Stimulated activated effector memory CD8-positive, alpha-beta T cell treated with anti-CD3 and anti-CD28 coated beads, Interleukin-12 subunit alpha, Interleukin-12 subunit beta, amount 100 ng/mL, for 72 hours (primary cell): Measurements from ENCODE around the gene UQCRH.
A peak's percentile ranks its signal among the peaks of the same experiment; 100 is the strongest.
"Not testable (repeated sequence)": the region's sequence is repeated elsewhere in the genome, so short reads cannot be mapped to it uniquely, and the experiment has no call there.

Experiments used
- ATAC-seq: fragments of 150-1000 bp; cut with Tn5 transposase; 2 replicates; pipeline ENCODE4 v1.10.0; 2021
- DNase-seq, 2 donors: peaks; one replicate each; pipeline ENCODE4 v3.0.0; 2021 to 2022; ENCODE audit warnings: low spot score in 2 of 2
- H3K27ac Mint-ChIP-seq: one replicate; pipeline ENCODE4 v1.8.0; 2022; ENCODE audit warnings: mild to moderate bottlenecking, mixed read lengths
- H3K36me3 Mint-ChIP-seq: one replicate; pipeline ENCODE4 v1.8.0; 2022; ENCODE audit warnings: mild to moderate bottlenecking, mixed read lengths
- H3K4me1 Mint-ChIP-seq: one replicate; pipeline ENCODE4 v1.8.0; 2022; ENCODE audit warnings: mixed read lengths
- H3K4me3 Mint-ChIP-seq: one replicate; pipeline ENCODE4 v1.8.0; 2022; ENCODE audit warnings: mild to moderate bottlenecking, mixed read lengths
- H3K9me3 Mint-ChIP-seq: one replicate; pipeline ENCODE4 v1.8.0; 2022; ENCODE audit warnings: mixed read lengths

UQCRH gene

GRCh38 chr1:46315669-46316403, 12.3 kb downstream of the UQCRH start:
- H3K36me3 Mint-ChIP-seq, result peaks cover 77% of the 10 kb centered on the region
- H3K4me1 Mint-ChIP-seq, result no peaks in the 10 kb centered on the region
- no peak overlapping the region for H3K4me3 Mint-ChIP-seq
- DNase-seq (no peak), ATAC-seq (no peak)
- H3K27ac Mint-ChIP-seq, result no peak overlapping the region
- H3K9me3 Mint-ChIP-seq, result no peaks in the 10 kb centered on the region

DNA sequence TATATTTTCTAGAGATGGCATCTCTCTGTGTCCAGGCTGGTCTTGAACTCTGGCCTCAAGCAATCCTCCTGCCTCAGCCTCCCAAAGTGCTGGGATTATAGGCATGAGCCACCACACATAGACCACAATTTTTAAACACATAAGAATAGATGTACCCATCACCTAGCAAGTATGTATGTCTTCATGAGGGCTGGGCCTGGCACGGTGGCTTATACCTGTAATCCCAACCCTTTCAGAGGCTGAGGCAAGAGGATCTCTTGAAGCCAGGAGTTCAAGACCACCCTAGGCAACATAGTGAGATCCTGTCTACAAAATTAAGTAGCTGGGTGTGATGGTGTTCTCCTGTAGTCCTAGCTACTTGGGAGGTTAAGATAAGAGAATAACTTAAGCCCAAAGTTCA, 13.8 kb downstream of the UQCRH start:
- ATAC-seq (no peak), DNase-seq (no peak)
- H3K4me3 Mint-ChIP-seq, result no peak overlapping the region
- H3K4me1 Mint-ChIP-seq, result no peaks in the 10 kb centered on the region
- peak overlapping the region; percentile 6 for H3K27ac Mint-ChIP-seq
- H3K9me3 Mint-ChIP-seq, result no peaks in the 10 kb centered on the region
- H3K36me3 Mint-ChIP-seq, result peaks cover 66% of the 10 kb centered on the region

GRCh38 chr1:46319301-46319700, 15.8 kb downstream of the UQCRH start:
- H3K9me3 Mint-ChIP-seq, H3K4me3 Mint-ChIP-seq, H3K4me1 Mint-ChIP-seq, H3K27ac Mint-ChIP-seq, ATAC-seq, DNase-seq: not testable (repeated sequence)
- peaks cover 46% of the 10 kb centered on the region for H3K36me3 Mint-ChIP-seq

GRCh38 chr1:46319960-46320914, 16.7 kb downstream of the UQCRH start:
- Mint-ChIP-seq H3K36me3 (peaks cover 37% of the 10 kb centered on the region), H3K27ac (peak overlapping the region; percentile 18)
- not testable (repeated sequence) for H3K4me3 Mint-ChIP-seq, ATAC-seq, DNase-seq, H3K9me3 Mint-ChIP-seq, H3K4me1 Mint-ChIP-seq

DNA sequence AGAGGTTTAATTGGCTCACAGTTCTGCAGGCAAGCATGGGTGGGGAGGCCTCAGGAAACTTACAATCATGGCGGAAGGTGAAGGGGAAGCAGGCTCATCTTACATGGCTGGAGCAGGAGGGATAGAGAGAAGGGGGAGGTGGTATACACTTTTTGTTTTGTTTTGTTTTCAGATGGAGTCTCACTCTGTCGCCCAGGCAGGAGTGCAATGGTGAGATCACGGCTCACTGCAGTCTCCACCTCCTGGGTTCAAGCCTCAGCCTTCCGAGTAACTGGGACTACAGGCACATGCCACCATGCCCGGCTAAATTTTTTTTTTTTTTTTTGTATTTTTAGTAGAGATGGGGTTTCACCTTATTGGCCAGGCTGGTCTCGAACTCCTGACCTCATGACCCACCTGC, 18.7 kb downstream of the UQCRH start:
- H3K27ac Mint-ChIP-seq, H3K4me3 Mint-ChIP-seq, ATAC-seq, DNase-seq, H3K9me3 Mint-ChIP-seq, H3K4me1 Mint-ChIP-seq: not testable (repeated sequence)
- peaks cover 17% of the 10 kb centered on the region for H3K36me3 Mint-ChIP-seq

DNA sequence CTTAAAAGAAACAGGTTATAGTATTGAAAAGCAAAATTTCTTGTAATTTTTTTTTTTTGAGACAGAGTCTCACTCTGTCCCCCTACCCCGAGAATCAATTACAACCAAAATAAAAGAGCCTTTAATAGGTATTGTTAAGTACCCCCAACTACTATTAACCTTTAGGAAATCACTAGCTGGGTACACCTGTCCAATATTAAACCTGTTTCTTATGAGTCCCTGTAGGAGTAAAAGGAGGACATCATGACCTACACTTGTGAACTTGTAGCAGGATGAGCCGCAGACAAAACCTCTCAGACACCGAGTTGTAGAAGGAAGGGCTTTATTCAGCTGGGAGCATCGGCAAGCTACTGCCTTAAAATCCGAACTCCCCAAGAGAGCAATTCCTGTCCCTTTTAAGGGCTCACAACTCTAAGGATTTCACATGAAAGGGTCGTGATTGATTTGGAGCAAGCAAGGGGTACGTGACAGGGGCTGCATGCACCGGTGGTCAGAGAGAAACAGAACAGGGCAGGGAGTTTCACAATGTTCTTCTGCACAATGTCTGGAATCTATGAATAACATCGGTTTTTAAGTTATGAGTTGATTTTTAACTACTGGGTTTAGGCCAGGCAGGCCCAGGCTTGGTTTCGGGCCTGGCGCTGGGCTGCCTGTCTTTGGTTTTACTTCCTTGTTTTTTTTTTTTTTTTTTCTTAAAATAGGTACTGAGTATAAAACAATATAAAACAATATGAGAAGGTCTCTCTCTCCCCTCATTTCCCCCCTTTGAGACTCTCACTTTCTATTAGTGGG, 22.0 kb downstream of the UQCRH start:
- not testable (repeated sequence) for ATAC-seq, H3K4me3 Mint-ChIP-seq, H3K9me3 Mint-ChIP-seq, DNase-seq, H3K36me3 Mint-ChIP-seq, H3K27ac Mint-ChIP-seq, H3K4me1 Mint-ChIP-seq

- not testable (repeated sequence) for ATAC-seq, H3K36me3 Mint-ChIP-seq, H3K27ac Mint-ChIP-seq, DNase-seq, H3K4me1 Mint-ChIP-seq, H3K4me3 Mint-ChIP-seq, H3K9me3 Mint-ChIP-seq
Observed at GRCh38 chr1:46328182-46328581, 24.7 kb downstream of the UQCRH start.

DNA sequence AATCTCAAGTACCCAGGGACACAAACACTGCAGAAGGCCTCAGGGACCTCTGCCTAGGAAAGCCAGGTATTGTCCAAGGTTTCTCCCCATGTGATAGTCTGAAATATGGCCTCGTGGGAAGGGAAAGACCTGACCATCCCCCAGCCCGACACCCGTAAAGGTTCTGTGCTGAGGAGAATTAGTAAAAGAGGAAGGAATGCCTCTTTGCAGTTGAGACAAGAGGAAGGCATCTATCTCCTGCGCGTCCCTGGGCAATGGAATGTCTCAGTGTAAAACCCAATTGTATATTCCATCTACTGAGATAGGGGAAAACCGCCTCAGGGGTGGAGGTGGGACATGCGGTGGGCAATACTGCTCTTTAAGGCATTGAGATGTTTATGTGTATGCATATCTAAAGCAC, 26.3 kb downstream of the UQCRH start:
- ATAC-seq, H3K9me3 Mint-ChIP-seq, H3K4me1 Mint-ChIP-seq, H3K36me3 Mint-ChIP-seq, DNase-seq, H3K4me3 Mint-ChIP-seq, H3K27ac Mint-ChIP-seq: not testable (repeated sequence)

GRCh38 chr1:46330381-46330780, 26.9 kb downstream of the UQCRH start:
- not testable (repeated sequence) for H3K27ac Mint-ChIP-seq, ATAC-seq, H3K9me3 Mint-ChIP-seq, DNase-seq, H3K4me1 Mint-ChIP-seq, H3K4me3 Mint-ChIP-seq, H3K36me3 Mint-ChIP-seq

GRCh38 chr1:46331786-46332540, 28.5 kb downstream of the UQCRH start:
- not testable (repeated sequence) for H3K4me1 Mint-ChIP-seq, DNase-seq, H3K36me3 Mint-ChIP-seq, ATAC-seq, H3K9me3 Mint-ChIP-seq
- peak overlapping the region; percentile 24 for H3K27ac Mint-ChIP-seq
- peak overlapping the region; percentile 11 for H3K4me3 Mint-ChIP-seq

DNA sequence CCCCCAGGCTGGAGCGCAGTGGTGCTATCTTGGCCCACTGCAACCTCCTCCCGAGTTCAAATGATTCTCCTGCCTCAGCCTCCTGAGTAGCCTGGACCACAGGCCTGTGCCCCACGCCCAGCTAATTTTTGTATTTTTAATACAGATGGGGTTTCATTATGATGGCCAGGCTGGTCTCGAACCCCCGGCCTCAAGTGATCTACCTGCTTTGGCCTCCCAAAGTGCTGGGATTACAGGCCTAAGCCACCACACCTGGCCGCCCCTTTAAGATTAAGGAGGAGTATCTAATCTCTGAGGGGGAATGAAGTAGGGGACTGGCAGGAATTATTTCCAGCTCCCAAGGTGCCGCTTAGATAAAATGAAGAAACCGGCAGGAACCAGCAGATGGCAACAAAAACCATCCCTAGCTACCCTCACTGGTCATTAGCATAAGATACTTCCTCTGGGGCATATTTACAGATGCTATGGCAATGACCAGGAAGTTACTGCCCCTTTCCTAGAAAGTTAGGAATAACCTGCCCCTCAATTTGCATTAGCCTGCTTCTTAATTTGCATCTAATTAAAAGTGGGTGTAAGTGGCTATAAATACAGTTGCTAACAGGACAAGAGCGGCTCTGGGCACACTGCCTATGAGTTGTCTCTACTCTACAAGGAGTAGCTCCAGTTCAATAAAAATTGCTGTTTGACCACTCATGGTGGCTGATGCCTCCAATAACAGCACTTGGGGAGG, 30.0 kb downstream of the UQCRH start:
- no peak for DNase-seq
- H3K36me3 Mint-ChIP-seq, result no peaks in the 10 kb centered on the region
- no peaks in the 10 kb centered on the region for H3K4me1 Mint-ChIP-seq
- H3K9me3 Mint-ChIP-seq, result no peaks in the 10 kb centered on the region
- no peak for ATAC-seq
- no peak overlapping the region for H3K4me3 Mint-ChIP-seq
- no peak overlapping the region for H3K27ac Mint-ChIP-seq

DNA sequence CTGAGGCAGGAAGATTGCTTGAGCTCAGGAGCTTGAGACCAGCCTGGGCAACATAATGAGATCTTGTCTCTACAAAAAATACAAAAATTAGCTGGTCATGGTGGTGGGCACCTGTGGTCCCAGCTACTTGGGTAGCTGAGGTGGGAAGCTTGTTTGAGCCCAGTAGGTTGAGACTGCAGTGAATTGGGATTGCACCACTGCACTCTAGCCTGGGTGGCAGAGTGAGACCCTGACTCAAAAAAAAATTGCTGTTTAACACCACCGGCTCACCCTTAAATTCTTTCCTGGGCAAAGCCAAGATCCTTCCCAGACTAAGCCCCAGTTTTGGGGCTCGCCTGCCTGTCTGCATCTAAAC, 30.5 kb downstream of the UQCRH start:
- Mint-ChIP-seq H3K4me1 (no peaks in the 10 kb centered on the region), H3K27ac (no peak overlapping the region), H3K36me3 (no peaks in the 10 kb centered on the region), H3K4me3 (no peak overlapping the region), H3K9me3 (no peaks in the 10 kb centered on the region)
- ATAC-seq, result no peak
- DNase-seq, result no peak

- DNase-seq (no peak), ATAC-seq (no peak)
- Mint-ChIP-seq H3K4me1 (peaks cover 6% of the 10 kb centered on the region), H3K36me3 (peaks cover 5% of the 10 kb centered on the region), H3K4me3 (no peak overlapping the region), H3K9me3 (no peaks in the 10 kb centered on the region), H3K27ac (no peak overlapping the region)
Observed at GRCh38 chr1:46335081-46335480, 31.6 kb downstream of the UQCRH start.

DNA sequence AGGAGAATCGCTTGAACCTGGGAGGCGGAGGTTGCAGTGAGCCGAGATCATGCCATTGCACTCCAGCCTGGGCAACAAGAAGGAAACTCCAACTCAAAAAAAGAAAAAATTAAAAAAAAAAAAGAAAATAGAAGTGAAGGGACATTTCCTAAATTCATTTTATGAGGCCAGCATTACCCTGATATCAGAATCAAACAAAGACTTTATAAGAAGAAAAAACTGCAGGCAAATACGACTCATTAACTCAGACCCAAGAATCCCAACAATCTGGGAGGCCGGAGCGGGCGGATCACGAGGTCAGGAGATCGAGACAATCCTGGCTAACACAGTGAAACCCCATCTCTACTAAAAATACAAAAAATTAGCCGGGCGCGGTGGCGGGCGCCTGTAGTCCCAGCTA, 33.9 kb downstream of the UQCRH start:
- Mint-ChIP-seq H3K36me3 (peaks cover 28% of the 10 kb centered on the region), H3K4me1 (peaks cover 29% of the 10 kb centered on the region)
- not testable (repeated sequence) for DNase-seq, H3K27ac Mint-ChIP-seq, ATAC-seq, H3K4me3 Mint-ChIP-seq, H3K9me3 Mint-ChIP-seq
